WTC11 (cell line): ENCODE results near the gene MET.

Experiments
- MAX ChIP-seq: sonication (generic); formaldehyde crosslinking; IDR thresholded peaks from 2 replicates; pipeline ENCODE4 v1.8.0; 2022; ENCODE audit warnings: mild to moderate bottlenecking, missing genetic modification reagents
- NFE2L1 ChIP-seq: sonication (generic); formaldehyde crosslinking; IDR thresholded peaks from 2 replicates; pipeline ENCODE4 v1.8.1; 2023; ENCODE audit warnings: missing genetic modification reagents
- USF2 ChIP-seq: sonication (generic); formaldehyde crosslinking; IDR thresholded peaks from 2 replicates; pipeline ENCODE4 v1.8.1; 2023; ENCODE audit warnings: mild to moderate bottlenecking, missing genetic modification reagents, moderate library complexity

- TF ChIP-seq USF2 (CRISPR knock-in tag): no peak
- no peak for TF ChIP-seq NFE2L1 (CRISPR knock-in tag)
- TF ChIP-seq MAX (CRISPR knock-in tag): no peak
Observed at GRCh38 chr7:116697152-116697551, 25.2 kb downstream of the MET start.
